Right ventricle myocardium superior (tissue), 1 donor: Measurements from ENCODE around the gene C4orf54. TPM values are rescaled to one million over a fixed set of nuclear protein-coding genes. Genes with fewer than 3 reads are reported as not detected.

Experiments
- ATAC-seq: fragments of 200-7000 bp; cut with Tn5 transposase; one replicate; pipeline ENCODE4 v1.9.1; 2020; ENCODE audit warnings: mild to moderate bottlenecking; ENCODE audit not compliant: poor library complexity
- DNase-seq: peaks from one replicate; pipeline ENCODE4 v3.0.0-alpha.2; 2020
- intact Hi-C: fragments of 100-400 bp; cut with DNase I; formaldehyde crosslinking; loops from one replicate; pipeline ENCODE4 v1.11.2; 2022
- long read RNA-seq: library from polyadenylated mRNA; unstranded; transcript quantifications from one replicate; pipeline ENCODE4 v2.0.0, GENCODE V29; 2021
- total RNA-seq: library from RNA; stranded (reverse); fragmentation: NEBNext Ultra II Directional; extraction: Animal tissue kit (Norgen Biotek cat#: 25700); gene quantifications from one replicate; pipeline ENCODE4 v1.2.1, GENCODE V29; 2021
- donor health status: DM: no; HTN: yes; CAD: no; lungs with severe emphysema.

The C4orf54 gene
- 0.73 TPM for total RNA-seq
- long read RNA-seq, partial matches to known transcripts: 0 of 1 reads
- long read RNA-seq, other reads (novel, unspliced or antisense): 1 of 1 reads

GRCh38 chr4:99657798-99658197 lies at the start of gene C4orf54:
TSS of gene C4orf54 (minus strand) at chr4:99657828. CDS start at chr4:99654648, 3,180 bp downstream.
- intact Hi-C loops: no loop called here
- DNase-seq: no peak
- peak; percentile 9 for ATAC-seq

DNA sequence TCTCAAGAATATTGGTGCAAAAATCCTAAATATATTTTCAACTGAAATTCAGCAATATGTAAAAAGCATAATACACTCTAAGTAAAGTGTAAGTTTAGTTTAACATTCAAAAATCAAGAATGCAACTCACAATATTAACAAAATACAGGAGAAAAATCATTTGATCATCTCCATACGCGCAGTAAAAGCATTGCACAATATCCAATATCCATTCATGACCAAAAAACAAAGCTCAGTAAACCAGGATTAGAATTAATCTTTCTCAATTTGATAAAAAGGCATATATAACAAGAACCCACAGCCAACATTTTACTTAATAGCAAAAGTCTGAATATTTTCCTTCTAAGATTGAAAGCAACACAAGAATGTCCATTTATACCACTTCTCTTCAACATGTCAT lies 48.3 kb upstream of the C4orf54 start:
- intact Hi-C loops: no loop called here
- DNase-seq (no peak), ATAC-seq (no peak)

- DNase-seq: no peak
- intact Hi-C loops: no loop called here
- ATAC-seq: no peak
These were observed 39.2 kb upstream of the C4orf54 start for GRCh38 chr4:99696801-99697200.

- intact Hi-C loops: no loop called here
- DNase-seq (no peak), ATAC-seq (no peak)
These were observed 35.5 kb upstream of the C4orf54 start for GRCh38 chr4:99693140-99693539.

DNA sequence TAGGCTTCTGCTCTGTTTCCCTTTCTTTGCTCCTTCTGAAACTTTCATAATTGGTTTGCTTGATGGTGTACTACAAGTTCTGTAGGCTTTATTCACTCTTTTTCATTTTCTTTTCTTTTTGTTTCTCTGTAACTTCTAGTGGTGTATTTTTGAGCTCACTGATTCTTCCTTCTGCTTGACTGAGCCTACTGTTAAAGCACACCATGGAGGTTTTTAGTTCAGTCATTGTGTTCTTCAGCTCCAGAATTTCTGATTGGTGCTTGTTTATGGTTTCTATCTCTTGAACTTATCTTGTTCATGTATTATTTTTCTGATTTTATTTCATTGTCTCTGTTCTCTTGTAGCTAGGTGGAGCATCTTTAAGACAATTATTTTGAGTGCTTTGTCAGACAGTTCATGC lies 33.4 kb upstream of the C4orf54 start:
- no peak for ATAC-seq
- no peak for DNase-seq
- intact Hi-C loops: no loop called here

GRCh38 chr4:99690472-99690871 lies 32.8 kb upstream of the C4orf54 start:
- DNase-seq: no peak
- intact Hi-C loops: no loop called here
- no peak for ATAC-seq

DNA sequence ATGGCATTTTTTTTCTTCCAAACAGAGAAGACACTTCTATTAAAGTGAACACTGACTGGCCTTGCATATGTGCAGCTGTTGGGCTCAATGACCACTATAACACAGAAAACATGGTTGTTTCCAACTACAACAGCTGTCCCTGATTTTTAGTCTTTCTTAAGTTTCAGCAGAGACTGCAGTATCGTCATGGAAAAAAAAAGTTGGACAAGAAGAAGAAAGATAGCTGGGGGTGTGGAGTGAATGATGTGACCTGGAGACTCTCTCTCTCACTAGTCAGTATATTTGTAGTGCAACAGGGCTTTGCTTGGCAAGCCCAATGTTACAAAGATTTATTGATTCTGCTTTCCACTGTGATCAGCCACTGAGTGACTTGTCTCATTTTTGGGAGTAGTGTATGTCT lies 29.5 kb upstream of the C4orf54 start:
- intact Hi-C loops: no loop called here
- no peak for DNase-seq
- peak; percentile 52 for ATAC-seq

- DNase-seq (no peak), ATAC-seq (no peak)
- intact Hi-C loops: no loop called here
These were observed 27.6 kb upstream of the C4orf54 start for GRCh38 chr4:99685234-99685633.

GRCh38 chr4:99683895-99684294 lies 26.3 kb upstream of the C4orf54 start:
- peak; percentile 40 for ATAC-seq
- intact Hi-C loops: no loop called here
- DNase-seq: no peak

DNA sequence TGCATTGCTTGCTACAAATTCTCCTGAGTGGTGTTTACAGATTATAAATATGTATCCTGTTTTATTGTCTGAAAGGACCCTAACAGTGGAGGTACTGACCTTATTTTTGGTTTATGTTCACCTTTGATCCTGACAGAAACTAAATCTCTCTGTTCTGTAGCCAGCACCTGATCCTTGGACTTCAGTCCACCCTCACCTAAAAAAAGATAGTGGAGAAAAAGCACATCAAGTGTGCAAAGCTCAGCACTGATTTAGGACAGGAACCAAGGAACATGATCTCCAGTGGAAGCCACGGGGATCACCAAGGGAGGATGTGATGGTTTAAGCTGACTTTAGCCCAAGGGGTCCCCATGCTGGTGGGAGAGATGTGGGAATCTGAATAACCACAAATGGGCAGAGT lies 22.3 kb upstream of the C4orf54 start:
- peak; percentile 40 for ATAC-seq
- no peak for DNase-seq
- intact Hi-C loops: loop anchor here (10.0 kb wide), 1 partner anchor 125 kb away; no protein-coding TSS in a partner anchor

- intact Hi-C loops: loop anchor here (10.0 kb wide), 1 partner anchor 126 kb away; no protein-coding TSS in a partner anchor
- peak; percentile 97 for ATAC-seq
- DNase-seq: peak; percentile 55
These were observed 21.6 kb upstream of the C4orf54 start for GRCh38 chr4:99679204-99679603.

DNA sequence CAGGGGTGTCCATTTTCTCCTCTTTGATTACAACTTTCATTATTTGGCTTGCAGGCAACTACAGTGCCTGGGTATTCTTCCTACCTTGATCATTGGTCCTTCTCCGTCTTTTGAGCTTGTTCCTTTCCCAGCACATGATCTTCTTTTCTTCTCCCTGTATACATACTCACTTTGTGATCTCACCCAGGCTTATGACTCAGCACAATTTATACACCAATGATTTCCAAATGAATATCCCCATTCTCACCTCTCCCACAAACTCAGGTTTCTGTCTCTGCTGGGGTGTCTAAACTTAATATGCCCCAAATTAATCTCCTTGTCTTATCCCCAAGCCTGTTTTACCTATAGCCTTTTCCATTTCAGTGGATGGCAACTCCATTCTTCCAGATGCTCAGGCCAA lies 19.5 kb upstream of the C4orf54 start:
- no peak for ATAC-seq
- DNase-seq: no peak
- intact Hi-C loops: loop anchor here (10.0 kb wide), 1 partner anchor 128 kb away; no protein-coding TSS in a partner anchor

DNA sequence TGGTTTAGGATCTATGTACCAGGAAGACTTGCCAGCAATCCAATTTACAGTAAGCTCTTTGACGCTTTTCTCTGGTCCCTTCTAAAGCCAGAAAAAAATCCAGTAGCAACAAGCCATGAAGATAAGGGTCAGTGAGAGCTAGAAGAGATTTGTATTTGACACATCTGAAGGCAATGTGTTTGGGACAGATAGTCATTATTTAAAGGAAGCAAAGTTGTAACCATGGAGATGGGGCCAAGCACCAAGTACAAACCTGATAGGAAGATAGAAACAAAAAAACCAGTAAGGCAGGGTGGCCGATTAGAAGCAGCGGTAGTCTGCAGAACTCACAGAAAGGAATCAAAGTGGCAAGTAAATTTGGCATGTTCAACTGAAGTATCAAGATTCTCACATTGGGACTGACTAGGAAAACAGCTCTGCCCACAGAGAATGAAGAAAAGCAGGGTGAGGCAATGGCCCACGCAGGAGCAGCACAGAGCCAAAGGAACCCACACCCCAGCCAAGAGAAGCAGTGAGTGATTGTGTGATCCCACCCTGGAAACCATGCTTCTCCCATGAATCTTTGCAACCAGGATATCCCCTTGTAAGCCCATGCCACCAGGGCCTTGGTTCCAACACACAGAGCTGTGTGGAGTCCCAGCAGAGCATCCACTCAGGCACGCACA lies 12.9 kb upstream of the C4orf54 start:
- intact Hi-C loops: loop anchor here (10.0 kb wide), 1 partner anchor 134 kb away; no protein-coding TSS in a partner anchor
- ATAC-seq (peak; percentile 34), DNase-seq (no peak)

- DNase-seq (no peak), ATAC-seq (peak; percentile 38)
- intact Hi-C loops: no loop called here
These were observed 11.5 kb upstream of the C4orf54 start for GRCh38 chr4:99669084-99669483.

DNA sequence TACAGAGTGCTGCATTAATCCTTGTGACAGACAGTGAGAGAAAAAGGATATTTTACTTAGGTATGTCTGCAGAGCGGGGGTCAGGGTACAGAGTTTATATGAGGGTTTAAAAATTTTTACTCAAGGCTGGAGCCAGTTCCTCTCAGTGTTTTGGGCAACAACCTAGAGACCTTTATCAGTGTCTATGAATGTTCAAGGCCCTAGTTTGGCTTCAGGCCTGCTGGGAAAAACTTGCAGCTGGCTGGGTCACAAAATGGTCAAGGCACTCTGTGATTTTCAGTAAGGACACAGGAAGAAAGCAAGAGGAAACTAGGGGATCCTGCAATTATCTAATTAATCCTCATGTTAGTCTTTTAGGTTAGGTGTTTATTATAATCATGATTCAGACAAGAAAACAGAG lies 10.8 kb upstream of the C4orf54 start:
- ATAC-seq (peak; percentile 63), DNase-seq (no peak)
- intact Hi-C loops: no loop called here

DNA sequence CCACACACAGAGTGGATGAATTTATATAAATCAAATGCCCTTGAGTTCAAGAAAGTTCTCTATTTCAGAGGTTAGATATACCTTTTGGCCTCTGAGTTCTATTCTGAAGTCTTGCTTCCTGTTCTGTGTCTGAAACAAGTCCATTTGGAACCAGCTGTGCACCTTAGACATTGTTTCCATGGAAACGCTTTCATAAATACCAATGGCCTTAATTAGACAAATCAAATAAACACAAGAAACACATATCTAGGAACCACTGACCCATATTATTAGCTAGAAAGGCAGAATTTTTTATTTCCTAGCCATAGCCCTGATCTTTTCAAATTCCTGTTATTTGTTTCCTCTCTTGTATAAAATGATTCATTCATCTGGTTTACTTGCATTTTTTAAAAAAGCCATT lies 8.4 kb upstream of the C4orf54 start:
- no peak for ATAC-seq
- intact Hi-C loops: no loop called here
- no peak for DNase-seq

- ATAC-seq: no peak
- intact Hi-C loops: no loop called here
- DNase-seq: no peak
These were observed 7.1 kb upstream of the C4orf54 start for GRCh38 chr4:99664716-99665115.

DNA sequence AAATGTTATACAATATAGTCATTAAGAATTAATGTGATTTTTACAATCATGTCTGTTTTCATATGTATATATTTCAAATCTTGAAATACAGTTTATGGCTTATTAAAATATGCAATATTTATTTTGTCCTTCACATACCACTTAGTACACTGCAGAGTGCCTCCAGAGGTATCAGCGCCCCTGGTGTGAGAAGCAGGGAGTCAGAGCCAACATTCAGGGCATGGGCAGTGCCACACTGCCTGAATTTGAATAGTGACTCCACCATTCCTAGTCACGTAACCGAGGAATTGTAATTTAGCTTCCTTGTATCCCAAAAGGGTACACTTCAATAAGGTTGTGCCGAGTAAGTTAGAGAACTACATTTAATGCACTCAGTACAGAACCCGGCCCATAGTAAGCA lies 4.3 kb upstream of the C4orf54 start:
- ATAC-seq (peak; percentile 82), DNase-seq (no peak)
- intact Hi-C loops: no loop called here

GRCh38 chr4:99658666-99659065 lies 1.0 kb upstream of the C4orf54 start:
- no peak for ATAC-seq
- no peak for DNase-seq
- intact Hi-C loops: no loop called here

GRCh38 chr4:99655308-99656081 lies 2.1 kb downstream of the C4orf54 start:
- ATAC-seq (peak; percentile 84), DNase-seq (peak; percentile 61)
- intact Hi-C loops: no loop called here
